GM19023 (cell line): ENCODE measurements around the gene TMEM219.
"Not testable (repeated sequence)": the region's sequence is repeated elsewhere in the genome, so short reads cannot be mapped to it uniquely, and the experiment has no call there.

ENCODE experiments used
- ATAC-seq: cut with Tn5 transposase; IDR thresholded peaks from one replicate; pipeline ENCODE4 v1.9.1; 2021; ENCODE audit warnings: mild to moderate bottlenecking, moderate library complexity; ENCODE audit not compliant: unreplicated experiment

Gene TMEM219

DNA sequence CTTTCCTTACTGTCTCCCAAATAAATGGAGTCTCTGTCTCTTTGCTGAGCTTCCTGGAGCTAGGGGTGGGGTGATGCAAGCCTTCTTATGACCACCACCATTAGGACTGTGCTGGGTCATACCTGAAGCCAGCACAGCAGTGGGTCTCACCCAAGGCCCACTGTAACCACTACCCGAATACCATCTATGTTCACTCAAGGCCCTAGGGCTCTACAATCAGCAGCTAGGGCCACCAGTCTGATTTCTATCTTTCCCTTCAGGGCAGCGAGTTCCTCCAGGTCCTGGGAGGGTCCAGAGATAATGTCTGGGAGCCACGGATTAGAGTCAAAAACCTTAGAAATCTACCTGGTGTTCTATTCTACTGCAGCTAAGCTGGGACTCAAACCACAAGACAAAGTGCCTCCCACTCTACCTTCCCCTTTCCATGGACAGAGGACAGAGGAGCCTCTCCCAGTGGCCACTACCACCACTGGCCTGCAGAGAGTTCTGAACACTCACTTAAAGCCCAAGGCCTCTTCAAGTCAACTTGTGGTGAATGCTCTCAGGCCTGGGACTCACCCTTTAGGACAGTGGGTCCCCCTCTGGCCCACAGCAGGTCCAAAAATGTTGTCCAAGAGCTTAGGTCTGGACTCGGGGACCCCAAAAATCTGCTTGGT lies 10.9 kb upstream of the TMEM219 start:
- ATAC-seq = no peak

DNA sequence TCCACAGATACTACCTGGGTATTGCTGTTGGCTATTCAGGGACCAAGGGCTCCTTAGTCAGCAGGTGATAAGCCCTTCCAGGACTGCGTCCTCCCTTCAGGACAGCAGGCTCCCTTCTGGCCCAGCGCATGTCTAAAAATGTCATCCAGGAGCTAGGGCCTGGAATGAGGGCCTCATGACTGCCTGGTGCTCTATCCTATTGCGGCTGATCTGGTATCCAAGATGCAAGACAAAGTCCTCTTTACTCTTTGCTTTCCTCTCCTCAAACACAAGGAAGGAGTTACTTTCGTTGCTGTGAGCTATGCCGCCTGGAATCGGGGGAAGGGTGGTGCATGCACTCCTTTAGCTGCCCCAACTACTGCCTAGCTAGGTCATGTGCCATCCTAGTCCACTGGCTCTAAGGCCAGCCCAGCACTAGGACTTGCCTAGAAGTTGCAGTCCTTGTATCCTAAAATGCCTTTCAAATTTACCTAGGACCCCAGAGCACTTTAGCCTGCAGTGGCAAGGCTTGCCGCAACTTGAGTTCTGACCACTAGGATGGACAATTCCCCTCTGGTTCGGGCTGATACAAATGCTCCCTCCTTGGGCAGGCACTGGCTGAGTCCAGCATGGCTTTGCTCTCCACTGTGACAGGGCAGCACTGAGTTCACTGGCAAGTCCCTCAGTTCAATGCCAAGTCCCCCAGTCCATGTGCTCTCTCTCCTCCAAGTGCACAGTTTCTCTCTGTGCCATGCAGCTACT lies 10.1 kb upstream of the TMEM219 start:
- ATAC-seq = no peak

DNA sequence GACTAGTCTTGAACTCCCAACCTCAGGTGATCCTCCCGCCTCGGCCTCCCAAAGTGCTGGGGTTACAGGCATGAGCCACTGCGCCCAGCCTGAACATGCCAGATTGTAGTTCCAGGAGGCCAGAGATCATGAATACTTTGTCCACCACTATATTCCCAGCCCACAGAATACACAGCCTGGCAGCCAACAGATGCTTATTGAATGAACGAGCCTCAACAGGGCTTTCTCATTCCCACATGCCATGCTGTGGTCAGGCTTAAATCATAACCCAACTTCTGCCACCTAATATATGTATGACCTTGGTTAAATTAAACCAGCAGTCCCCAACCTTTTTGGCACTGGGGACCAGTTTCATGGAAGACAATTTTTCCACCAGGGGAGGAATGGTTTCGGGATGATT lies 3.1 kb upstream of the TMEM219 start:
- ATAC-seq = no peak

DNA sequence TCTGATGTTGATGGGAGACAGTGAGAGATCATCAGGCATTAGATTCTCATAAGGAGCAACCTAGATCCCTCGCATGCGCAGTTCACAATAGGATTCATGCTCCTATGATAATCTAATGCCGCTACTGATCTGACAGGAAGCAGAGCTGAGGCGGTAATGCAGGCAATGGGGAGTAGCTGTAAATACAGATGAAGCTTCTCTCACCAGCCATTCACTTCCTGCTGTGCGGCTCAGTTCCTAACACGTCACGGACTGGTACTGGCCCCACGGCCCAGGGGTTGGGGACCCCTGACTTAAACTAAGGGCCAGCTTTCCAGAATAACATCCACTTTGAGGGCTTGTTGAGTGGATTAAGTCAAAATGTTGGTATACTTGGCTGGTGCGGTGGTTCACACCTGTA lies 2.6 kb upstream of the TMEM219 start:
- no peak for ATAC-seq

DNA sequence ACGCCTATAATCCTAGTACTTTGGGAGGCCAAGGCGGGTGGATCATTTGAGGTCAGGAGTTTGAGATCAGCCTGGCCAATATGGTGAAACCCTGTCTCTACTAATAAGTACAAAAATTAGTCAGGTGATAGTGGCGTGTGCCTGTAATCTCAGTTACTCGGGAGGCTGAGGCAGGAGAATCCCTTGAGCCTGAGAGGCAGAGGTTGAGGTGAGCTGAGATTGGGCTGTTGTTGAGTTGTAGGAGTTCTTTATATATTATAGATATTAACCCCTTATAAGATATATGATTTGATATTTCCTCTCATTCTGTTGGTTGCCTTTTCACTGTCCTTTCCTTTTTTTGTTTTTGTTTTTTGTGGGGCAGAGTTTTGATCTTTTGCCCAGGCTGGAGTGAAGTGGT lies 2.1 kb upstream of the TMEM219 start:
- not testable (repeated sequence) for ATAC-seq

DNA sequence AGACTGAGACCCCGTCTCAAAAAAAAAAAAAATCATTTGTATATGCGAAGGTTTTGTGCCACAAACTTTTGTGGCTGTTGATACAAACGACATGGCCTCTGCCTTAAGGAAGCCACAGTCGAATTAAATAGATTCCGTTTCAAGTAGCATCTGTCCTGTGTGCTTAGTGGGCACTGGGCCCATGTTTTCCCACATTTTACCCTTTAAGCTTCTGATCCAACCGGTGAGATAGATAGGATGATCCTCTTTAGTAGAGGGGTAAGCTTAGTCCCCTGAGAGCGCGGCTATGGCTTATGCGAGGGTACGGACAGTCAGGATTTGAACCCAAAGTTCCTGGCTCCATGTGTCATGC lies 776 bp upstream of the TMEM219 start:
- no peak for ATAC-seq

DNA sequence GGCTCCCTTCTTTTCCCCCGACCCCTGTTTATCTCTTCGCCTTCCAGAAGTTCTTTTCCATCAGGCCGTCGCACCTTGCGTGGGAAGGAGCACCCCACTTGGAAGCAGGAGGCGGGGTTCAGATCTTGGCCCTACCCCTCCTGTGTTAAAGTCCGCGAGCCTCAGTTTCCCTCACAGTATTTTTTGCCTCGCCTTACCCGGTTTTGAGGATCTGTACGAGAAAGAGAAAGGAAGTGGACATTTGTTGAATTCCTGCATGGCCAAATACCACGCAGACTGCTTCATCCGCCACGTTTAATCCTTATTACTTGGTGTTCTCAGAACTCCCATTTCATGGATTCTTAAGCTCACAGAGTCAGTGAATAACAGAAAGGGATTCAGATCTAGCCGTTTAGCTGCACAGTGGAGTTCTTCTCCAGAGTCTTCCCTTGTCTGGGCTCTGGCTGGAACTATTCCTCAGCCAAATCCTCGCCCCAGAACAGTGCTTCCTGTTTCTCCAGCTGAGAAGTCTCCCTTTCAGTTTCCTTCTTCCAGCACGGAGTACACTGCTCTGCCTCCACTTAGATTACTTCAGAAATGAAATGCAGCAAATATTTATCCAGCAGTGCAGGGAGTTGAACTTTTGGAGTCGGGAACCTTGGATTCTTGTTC lies 590 bp downstream of the TMEM219 start:
- no peak for ATAC-seq

DNA sequence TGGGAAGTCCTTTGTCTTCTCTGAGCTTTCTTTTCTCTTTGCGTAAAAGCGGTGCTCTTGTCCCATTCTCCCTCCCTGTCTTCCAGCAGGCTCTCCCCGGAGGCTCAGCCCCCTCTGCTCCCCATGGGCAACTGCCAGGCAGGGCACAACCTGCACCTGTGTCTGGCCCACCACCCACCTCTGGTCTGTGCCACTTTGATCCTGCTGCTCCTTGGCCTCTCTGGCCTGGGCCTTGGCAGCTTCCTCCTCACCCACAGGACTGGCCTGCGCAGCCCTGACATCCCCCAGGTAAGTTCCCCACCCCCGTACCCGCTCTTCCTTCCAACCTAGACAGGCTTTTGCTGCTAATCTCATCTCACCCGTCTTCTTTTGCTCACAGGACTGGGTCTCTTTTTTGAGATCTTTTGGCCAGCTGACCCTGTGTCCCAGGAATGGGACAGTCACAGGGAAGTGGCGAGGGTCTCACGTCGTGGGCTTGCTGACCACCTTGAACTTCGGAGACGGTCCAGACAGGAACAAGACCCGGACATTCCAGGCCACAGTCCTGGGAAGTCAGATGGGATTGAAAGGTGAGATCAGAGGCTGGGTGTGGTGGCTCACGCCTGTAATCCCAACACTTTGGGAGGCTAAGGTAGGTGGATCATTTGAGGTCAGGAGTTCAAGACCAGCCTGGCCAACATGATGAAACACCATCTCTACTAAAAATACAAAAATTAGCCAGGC lies 1.3 kb downstream of the TMEM219 start:
- ATAC-seq = no peak

DNA sequence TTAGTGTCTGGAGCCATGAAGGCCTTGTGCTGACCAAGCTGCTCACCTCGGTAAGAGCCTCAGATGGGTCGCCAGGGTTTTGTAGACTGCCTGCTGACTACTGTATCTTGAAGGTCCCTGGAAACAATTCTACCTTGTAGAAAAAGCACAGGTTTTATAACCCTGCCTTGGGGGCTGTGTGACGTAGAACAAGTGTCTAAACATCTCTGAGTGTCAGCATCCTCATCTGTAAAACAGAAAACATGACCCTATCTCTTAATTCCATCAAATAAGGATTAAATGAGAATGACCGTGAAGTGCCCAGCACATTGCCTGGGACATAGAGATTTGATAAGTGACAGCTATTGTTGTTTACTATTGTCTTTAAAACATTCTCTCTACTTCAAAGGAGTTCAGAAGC lies 6.3 kb downstream of the TMEM219 start:
- ATAC-seq = no peak

DNA sequence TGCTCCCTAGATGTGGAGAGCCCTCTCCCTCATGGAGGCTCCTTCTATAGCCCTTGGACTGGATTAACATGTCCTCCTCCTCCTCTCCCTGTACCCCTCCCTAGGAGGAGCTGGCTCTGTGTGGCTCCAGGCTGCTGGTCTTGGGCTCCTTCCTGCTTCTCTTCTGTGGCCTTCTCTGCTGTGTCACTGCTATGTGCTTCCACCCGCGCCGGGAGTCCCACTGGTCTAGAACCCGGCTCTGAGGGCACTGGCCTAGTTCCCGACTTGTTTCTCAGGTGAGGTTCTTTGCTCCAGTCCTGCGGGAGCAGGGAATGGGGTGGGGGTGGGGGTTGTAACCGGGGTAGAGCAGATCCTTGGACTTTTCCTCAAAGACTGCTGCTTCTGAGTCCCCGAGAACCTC lies 9.4 kb downstream of the TMEM219 start:
- ATAC-seq = no peak

DNA sequence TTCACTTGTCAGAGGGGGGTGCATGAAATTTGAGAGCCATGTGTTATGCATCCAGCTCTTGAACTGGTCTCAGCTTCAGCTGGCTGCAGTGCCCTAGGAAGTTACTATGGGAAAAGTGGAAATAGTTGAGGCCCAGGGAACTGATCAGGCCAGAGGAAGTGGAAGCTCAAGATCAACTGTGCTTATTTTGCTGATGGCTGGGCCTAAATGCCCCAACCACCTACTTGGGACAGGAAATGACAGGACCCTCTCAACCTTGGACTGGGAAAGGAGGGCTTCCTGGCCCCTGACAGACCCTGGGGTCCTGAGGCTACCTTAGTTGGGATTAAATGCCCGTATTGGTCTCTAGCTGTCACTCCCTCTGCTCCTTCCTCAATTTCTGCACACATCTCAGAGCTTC lies 10.6 kb downstream of the TMEM219 start:
- no peak for ATAC-seq

DNA sequence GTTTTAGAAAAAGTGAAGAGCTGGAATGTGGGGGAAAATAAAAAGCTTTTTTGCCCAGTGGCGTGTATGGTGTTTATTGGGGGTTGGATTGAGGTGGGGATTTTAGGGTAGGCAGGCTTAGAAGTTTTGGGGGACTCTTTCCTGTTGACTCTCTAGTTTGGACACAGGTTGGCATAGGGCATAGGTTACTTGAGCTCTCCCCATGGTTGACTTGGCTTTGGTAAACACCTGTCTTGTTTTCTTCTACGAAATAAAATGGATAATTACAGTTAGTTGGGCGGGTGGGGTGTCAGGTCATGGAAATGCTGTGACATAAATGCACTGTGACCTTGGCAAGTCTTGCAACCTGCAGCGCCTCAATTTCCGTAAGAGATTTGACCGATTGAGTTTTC lies 11.1 kb downstream of the TMEM219 start:
- ATAC-seq = no peak

DNA sequence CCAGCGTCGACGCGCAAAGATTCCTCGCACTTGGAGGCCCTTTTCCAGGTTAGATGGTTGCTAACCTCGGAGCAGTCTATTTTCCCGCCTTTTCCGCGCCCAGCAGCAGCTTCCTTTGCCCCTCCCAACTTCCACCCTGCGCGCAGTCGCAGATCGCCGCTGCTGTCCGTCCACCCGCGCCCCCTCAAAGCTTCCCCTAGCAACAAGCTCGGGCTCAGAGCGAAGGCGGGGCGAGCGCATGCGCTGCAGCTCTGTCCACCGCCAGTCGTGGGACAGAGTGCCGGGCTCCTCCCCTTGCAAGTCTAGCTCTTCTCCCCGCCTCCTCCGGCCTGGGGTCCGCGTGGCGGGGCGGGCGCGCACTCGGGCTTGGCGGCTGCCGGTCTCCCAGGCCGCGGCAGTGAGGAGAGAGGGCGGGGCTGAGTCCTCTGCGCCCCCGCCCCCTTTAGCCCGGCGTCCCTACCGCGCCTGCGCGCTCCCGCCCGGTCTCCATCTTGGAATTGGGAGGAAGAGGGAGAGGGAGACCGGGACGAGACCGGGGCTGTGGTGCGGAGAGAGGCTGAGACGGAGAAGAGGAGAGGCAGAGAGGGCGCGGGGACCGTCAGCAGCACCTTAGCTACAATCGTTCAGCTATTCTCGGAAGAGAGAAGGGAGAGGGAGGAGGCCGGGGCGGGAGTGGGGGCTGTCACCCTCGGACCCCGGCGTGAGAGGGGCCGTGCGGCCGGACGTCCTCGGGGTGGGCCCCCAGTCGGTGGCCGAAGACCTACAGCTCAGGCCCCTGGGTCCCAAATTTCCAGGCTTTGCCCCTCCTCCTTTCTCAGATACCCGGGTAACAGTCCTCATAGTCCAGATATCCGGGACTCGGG lies 11.7 kb downstream of the TMEM219 start, which contains the start of gene TAOK2:
Gene TAOK2, plus strand, starts transcription at position 485 of the 863 bp plus-strand sequence. CDS start 3,905 bp downstream, outside the sequence.
- ATAC-seq = peak; percentile 94

DNA sequence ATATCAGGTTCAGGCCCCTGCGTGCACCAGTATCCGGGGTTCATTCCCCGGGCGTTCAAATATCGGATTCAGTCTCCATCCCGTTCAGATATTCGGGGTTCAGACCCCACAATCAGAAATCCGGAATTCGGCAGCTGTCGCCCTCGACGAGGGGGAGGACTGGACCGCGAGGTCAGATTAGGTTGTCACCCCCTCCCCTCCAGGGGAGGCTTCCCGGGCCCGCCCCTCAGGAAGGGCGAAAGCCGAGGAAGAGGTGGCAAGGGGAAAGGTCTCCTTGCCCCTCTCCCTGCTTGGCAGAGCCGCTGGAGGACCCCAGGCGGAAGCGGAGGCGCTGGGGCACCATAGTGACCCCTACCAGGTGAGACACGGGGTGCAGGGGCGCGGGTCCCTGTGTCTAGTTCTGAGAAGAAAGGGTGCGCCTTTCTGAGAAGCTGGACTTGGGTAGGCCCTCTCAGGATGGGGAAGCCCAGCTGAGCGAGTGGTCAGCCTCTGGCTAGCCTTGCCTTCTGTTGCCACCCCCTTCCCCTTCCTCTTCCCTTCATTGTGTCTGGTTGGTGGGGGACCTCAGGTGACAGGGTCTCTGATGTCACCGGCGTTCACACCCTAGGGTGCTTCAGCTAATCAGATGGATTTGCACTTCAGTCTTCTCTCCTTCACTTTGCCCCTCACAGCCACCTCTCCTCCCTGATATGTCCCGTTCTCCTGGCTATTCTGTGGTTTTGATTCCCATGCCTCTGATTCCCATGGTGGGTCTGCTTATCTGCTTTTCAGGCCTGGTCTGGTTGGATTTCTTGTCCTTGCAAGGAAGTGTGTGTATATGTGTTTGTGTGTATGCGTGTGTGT lies 12.6 kb downstream of the TMEM219 start:
- ATAC-seq = no peak

DNA sequence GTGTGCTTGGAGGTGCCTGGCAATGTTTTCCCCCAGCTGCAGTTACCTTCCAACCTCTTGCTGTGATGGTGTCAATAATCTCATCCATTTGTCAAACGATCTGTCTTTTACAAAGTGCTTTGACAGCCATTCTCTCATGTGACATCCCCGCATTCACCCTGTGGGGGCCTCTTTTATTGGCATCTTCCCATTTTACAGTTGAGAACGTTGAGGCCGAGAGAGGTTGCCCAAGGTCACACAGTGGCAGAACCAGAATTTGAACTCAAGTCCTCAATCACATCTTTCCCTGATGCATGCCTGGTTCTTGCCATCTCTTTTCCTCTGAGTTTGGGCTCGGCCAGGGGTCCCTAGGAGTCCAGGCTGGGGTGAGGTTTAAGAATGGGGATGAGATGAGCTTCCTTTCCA lies 13.3 kb downstream of the TMEM219 start:
- ATAC-seq = no peak

DNA sequence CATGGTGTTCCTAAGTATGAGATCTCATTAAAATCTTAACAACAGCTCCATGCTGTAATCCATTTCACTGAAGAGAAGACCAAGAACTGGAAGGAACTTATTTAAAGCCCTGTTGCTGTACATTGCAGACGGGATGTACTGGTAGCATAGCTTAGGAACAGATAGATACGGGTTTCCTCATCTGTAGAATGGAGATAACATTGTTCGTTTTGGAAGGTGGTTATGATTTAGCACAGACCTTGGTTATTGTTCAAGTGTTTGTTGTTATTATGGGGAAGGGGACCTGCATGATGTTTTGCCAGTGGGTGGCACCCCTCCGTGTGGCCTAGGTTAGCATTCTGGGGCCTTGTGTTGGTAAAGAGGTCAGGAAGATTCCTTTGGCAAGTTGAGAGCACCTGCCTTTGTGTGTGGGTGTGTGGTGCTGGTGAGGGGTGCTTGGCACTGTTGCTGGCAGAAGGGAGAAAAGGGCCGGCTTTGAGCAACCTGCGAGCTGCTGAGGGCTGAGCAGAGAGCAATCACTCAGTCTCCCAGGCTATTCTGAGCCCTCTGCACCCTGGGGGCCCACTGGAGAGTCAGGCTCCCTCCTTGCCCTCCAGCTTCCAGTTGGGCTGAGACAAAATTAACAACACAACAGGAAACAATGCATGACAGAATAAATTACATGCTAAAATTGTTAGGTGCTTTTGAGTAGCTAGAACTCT lies 14.1 kb downstream of the TMEM219 start:
- ATAC-seq = no peak

DNA sequence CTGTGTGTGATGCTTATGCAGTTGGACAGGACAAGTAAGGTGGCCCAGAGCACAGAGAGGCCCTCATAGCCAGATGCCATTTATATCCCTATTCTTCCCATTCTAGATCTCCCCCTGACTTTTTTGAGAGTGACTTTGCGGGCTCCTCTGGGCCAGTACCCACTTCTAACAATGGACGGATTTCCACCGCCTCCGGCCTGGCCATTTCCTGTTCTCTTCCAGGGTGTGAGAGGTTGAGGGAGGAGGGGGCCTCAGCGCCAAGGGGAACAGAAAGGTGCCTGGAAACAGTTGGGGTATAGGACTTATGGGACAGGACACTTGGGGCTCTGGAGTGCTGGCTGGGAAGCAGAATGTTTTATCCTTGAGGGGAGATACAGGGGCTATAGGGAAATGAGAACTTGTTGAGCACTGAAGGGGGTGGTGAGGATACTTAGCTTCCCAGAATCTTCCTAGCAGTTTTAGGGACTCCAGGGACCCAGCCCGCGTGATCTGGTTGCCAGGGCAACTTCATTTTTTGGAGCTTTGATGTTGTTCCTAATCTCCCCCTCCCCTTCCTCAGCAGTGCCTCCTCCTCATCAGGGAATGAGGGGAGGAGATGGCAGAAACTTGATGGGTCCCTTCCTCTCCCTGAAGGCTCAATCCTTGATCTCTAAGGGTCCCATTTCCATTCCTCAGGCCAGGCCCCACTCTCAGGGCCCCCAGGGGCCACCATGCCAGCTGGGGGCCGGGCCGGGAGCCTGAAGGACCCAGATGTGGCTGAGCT lies 15.4 kb downstream of the TMEM219 start:
- ATAC-seq = no peak

DNA sequence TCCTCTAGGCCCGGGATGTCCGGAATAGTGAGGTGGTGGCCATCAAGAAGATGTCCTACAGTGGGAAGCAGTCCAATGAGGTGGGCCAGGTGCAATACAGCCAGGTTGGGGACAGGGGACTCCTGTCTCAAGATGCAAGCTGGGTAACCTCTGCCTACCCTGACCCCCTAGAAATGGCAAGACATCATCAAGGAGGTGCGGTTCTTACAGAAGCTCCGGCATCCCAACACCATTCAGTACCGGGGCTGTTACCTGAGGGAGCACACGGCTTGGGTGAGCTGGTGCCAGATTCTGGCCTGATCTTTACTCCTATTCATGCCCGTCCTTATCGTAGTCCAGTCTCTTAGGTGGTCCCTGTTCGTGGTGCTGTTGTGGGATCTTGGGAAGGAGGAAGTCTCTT lies 16.2 kb downstream of the TMEM219 start:
- no peak for ATAC-seq
